ENCODE results near the gene TBC1D22A.

DNA sequence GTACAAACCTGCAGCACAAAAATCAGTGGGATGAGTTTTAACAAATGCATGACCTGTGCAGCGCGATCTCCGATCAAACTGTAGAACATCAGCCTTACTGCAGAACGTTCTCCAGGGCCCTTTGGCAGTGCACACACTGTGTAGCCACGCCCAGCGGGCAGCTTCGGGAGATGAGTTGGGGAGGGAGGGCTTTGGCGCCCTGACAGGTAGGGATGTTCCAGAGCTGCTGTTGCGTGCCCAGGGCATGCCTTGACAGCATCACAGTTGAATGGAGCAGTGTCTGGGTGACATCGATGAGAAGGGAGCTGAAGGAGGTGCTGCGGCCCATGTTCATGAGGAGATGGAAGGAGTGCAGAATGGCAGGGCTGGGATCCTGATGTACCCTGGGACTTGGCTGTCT, 80.2 kb downstream of the TBC1D22A start:
- TF ChIP-seq, protein P1, sequence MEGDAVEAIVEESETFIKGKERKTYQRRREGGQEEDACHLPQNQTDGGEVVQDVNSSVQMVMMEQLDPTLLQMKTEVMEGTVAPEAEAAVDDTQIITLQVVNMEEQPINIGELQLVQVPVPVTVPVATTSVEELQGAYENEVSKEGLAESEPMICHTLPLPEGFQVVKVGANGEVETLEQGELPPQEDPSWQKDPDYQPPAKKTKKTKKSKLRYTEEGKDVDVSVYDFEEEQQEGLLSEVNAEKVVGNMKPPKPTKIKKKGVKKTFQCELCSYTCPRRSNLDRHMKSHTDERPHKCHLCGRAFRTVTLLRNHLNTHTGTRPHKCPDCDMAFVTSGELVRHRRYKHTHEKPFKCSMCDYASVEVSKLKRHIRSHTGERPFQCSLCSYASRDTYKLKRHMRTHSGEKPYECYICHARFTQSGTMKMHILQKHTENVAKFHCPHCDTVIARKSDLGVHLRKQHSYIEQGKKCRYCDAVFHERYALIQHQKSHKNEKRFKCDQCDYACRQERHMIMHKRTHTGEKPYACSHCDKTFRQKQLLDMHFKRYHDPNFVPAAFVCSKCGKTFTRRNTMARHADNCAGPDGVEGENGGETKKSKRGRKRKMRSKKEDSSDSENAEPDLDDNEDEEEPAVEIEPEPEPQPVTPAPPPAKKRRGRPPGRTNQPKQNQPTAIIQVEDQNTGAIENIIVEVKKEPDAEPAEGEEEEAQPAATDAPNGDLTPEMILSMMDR (IDR thresholded peaks at IDR 0.05; ENCODE audit: poor library complexity, severe bottlenecking): no peak
- TF ChIP-seq MXI1 (conservative IDR thresholded peaks at IDR 0.05; ENCODE audit: poor library complexity, severe bottlenecking) (no peak), TAF1 (IDR thresholded peaks at IDR 0.05; ENCODE audit: low read depth) (no peak), EP300 (conservative IDR thresholded peaks at IDR 0.05; ENCODE audit: poor library complexity, severe bottlenecking) (no peak)
